HG02678 (cell line): ENCODE data around the gene ARHGEF7.
"Not testable (repeated sequence)": the region's sequence is repeated elsewhere in the genome, so short reads cannot be mapped to it uniquely, and the experiment has no call there.

Experiments used
- ATAC-seq: cut with Tn5 transposase; IDR thresholded peaks from one replicate; pipeline ENCODE4 v1.9.1; 2021; ENCODE audit warnings: mild to moderate bottlenecking, moderate library complexity; ENCODE audit not compliant: unreplicated experiment

ARHGEF7 gene

DNA sequence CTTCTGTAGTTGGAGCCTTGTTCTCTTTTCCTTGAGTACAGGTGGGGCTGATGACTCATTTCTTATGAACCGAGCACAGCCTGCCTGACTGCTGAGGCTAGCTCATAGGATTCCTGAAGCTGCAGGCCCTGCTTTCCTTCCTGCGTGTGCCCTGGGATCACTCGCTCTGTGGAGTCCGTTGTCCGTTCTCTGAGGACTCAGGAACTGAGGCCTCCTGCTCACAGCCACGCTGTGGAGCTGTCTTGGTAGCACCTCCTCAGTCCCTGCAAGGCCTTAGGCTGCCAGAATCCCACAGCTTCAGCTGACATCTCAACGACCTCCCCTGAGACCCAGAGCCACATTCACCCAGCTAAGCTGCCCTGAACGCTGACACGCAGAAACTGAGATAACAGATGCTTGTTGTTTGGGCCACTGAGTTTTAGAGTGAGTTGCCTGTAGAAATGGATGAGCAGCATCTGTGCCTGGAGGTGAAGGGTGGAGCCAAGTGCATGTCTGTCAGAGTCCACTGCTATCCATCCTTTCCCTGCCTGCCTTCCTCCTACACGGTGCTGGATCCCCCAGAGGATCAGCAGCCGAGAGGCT is 72.9 kb downstream of the ARHGEF7 start:
- no peak for ATAC-seq

DNA sequence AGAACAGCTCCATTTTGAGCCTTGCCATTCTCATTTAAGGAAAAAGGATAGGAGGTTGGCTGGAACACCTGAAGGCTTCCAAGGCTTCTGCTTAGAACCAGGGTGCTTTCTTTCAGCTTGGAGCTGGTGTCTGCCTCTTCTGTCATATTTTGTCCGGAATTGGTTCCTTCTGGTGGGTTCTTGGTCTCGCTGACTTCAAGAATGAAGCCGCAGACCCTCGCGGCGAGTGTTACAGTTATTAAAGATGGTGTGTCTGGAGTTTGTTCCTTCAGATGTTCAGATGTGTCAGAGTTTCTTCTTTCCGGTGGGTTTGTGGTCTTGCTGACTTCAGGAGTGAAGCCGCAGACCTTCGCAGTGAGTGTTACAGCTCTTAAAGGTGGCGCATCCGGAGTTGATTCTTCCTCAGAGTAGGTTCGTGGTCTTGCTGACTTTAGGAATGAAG is 74.0 kb downstream of the ARHGEF7 start:
- not testable (repeated sequence) for ATAC-seq

DNA sequence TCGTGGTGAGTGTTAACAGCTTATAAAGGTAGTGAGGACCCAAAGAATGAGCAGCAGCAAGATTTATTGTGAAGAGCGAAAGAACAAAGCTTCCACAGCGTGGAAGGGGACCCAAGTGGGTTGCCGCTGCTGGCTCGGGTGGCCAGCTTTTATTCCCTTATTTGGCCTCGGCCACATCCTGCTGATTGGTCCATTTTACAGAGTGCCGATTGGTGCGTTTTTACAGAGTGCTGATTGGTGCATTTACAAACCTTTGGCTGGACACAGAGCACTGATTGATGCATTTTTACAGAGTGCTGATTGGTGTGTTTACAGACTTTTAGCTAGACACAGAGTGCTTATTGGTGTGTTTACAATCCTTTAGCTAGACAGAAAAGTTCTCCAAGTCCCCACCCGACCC is 74.4 kb downstream of the ARHGEF7 start:
- ATAC-seq: not testable (repeated sequence)

DNA sequence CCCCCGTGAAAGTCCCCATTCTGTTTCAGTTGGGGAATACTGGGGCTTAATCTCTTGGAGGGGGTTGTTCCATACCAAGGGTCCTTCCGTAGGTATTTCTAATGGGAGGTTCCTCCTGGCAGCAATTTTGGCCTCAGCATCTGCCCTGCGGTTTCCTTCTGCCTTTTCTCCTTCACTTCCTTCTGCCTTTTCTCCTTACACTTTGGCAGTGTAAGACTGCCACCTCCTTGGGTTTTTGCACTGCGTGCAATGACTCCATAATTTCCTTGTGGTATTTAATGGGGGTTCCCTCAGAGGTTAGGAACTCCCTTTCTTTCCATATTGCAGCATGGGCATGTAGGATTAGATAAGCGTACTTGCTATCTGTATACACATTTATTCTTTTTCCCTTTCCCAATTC is 78.1 kb downstream of the ARHGEF7 start:
- not testable (repeated sequence) for ATAC-seq

DNA sequence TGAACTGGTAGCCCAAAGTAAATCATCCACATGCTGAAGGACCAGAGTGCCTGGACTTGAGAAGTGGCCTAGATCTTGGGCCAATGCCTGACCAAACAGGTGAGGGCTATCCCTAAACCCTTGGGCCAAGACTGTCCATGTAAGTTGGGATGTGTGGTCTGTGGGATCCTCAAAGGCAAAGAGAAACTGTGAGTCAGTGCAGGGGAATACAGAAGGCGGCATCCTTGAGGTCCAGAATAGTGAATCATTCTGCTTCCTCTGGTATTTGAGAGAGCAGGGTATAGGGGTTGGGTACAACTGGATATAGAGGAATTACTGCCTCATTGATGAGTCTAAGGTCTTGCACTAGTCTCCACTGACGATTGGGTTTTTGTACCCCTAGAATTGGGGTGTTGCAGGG is 79.5 kb downstream of the ARHGEF7 start:
- ATAC-seq: not testable (repeated sequence)

DNA sequence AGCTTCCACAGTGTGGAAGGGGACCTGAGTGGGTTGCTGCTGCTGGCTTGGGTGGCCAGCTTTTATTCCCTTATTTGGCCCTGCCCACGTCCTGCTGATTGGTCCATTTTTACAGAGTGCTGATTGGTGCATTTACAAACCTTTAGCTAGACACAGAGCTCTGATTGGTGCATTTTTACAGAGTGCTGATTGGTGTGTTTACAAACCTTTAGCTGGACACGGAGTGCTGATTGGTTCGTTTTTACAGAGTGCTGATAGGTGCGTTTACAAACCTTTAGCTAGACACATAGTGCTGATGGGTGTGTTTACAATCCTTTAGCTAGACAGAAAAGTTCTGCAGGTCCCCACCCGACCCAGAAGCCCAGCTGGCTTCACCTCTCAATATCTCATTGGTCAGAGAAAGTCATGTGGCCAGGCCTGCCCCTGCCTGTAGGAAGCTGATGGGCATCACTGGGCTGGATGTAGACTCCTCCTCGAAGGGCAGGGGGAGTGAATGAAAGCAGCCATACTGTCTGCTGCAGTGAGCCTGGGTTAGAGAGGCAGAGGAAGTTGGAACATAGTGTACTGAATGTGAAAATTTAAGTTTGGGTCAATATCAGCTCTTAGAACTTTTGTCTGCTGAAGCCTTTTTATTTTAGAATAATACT is 83.7 kb downstream of the ARHGEF7 start:
- ATAC-seq: not testable (repeated sequence)

DNA sequence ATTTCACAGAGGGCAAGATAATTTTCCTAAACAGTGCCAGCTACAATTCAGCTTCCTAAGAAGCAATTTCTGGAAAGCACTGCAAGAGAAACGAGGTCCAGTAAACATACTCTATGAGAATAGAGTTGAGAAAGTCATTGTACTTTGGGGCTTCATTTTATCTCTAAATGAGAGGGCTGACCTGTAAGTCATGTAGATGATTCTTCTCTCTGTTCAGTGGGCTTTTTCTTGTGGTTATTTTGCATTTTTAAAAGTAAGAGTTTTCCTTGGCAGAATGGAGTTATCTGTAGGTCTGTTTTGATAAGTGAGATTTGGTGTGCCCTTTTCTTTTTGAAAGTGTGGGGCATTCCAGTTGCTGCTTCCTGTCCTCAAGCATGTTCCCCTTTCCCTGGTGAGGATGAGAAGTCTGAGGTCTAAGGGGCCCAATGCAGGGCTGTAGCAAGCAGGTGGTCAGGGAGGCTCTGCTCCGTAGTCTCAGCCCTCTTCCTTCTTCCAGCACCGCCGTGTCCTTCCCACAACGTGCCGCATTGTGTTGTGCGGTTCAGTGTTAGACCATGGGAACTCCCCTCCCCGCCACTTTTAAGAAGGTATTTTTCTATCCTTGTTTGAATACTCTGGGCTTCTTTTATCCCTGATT is 86.3 kb downstream of the ARHGEF7 start:
- ATAC-seq: no peak

DNA sequence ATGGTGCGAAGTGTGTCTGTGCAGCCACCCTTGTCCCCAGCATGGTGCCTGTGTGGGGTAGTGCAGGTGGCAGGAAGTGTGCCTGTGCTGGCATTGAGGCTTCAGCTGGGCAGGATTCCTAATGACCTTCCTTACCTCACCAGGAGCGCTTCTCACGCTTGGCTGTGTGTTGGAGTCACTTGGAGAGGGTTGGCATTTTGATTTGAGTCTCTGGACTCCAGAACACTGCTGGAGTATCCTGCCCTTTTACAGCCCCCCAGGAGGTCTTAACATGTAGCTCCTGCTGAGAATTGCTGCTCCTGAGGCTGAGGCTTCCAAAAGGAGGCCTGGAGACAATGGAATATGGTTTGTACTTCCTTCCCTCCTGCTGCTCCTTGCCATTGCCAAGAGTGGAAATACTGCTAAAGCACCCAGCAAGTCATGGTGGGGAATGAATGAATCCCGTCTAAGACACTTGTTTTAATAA is 87.1 kb downstream of the ARHGEF7 start:
- ATAC-seq: no peak

DNA sequence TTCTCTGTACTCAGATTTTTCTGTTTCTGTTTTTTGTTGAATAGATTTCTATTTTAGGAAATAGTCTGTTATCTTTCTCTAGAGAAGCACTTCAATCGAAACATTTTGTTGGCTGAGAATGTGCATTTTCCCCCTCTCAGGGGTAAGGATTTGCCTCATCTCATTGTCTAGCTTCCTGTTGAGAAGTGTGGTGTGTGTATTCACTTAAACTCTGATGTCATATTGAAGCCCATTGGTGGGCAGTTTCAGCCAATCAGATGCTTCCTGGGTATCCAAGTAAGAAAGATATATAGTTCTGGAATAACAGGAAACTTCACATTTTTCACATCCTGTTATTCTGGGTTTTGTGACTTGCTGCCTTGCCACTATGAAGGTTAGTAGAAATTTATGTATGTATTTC is 87.6 kb downstream of the ARHGEF7 start:
- ATAC-seq: peak; percentile 64

DNA sequence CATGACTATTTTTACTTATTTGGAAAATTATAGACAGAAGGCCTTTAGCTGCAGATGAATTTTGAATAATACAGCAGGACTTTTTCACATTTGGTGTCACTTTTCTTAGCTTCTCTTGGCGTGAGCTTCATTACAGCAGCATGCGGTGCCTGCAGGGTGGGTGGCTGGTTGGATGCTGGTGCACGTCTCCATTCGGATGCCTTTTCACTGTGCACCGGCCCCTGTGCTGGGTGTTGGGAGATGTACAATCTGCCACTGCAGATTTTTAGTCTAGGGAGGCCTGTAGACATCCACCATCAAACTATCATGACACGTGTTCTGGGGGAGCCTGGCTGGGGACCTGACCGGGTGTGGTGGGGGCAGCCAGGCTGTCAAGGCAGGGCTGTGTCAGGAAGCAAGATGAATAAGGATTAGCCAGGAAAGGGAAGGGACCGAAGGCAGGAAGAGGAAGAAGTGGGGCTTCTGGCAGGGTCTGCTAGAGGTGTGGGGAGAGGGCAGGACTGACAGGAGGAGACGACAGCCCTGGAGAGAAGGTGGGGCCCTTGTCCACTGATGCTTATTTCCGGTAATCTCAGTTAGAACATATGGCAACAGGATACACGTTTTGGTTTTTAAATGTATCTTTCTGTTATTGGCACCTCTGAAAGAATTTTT is 88.8 kb downstream of the ARHGEF7 start:
- no peak for ATAC-seq

DNA sequence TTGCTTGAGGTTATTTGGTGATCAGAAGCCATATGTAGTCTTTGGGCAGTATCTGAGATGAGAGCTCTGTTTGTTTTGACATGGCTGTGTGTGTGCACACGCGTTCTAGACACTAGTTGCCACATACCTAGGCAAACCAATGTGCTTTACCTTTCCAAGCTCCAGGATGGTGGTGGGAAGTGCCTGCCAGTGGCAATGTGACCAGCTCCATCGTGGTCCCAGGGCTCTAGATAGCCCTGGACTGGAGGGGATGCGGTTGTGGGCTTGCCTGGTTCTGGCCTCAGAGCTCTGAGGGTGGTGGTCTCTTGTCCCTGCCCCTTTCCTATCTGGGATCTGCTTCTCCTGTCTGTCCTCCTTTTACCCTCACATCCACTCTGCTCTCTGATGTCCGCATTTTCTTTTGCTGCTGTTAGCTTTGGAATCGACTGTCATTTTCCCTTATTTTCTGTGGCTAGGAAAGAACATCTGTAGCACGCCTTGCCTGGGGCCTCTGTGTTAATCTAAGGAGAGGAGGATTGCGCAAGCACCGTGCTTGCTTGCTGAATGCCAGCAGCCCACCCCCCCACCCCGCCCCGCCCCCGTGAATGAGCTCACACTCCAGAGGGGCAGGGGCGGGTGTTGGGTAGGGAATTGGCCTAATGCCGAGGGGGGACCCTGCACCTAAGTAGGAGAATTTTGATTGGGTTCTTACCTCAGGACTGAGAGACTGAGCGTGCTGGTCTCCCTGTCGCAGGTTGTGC is 89.5 kb downstream of the ARHGEF7 start:
- ATAC-seq: no peak

DNA sequence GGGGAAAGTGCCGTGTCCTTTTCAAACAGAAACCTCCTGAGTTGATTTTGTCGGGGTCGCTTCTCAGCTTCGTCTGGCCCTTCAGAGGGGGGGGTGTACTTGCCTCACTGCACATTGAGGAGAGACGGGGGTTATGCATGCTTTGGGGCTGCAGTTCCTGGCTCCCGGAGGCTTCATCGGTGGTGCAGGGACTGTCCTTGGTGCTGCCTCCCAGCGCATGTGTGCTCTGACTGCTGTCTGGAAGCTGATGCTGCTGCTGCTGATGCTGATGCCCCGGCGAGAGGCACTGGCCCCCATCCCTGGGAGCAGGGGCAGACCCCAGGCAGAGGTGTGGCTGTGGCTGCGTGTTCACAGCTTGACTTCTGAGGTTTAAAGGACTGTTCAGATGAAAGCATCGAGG is 91.0 kb downstream of the ARHGEF7 start:
- no peak for ATAC-seq

DNA sequence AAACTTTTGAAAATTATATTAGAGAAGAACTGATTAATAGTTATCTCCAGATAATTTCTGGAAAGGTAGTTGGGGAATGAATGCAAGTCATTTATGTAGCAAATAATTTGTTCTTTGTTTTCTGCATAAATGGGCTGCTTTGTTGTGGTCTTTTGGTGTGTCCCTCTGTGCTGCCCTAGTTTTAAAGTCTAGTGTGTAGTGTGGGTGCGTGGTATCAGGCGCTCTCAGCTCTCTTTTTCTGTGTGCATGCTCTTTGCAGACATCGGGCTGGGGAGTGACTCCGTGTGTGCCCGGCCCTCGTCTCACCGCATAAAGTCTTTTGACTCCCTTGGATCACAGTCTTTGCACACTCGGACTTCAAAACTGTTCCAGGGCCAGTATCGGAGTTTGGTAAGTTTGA is 94.5 kb downstream of the ARHGEF7 start:
- no peak for ATAC-seq

DNA sequence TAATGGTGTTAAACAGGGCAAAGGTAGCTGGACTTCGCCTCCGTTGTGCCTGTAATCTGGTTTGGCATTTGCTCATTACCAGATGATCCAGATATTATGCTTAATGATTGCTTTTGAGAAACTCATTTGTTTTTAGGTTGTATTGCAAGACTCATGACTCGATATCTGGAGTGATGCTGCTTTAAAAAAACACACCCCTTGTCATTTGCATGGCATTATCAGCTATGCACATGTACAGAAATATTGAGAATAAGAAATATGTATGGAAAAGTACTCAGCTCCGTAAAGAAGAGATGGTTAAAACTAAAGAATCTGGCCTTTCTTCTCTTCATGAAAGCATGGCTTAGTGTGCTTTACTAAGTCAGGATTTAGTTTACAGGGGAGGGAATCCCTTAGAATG is 95.0 kb downstream of the ARHGEF7 start:
- no peak for ATAC-seq

DNA sequence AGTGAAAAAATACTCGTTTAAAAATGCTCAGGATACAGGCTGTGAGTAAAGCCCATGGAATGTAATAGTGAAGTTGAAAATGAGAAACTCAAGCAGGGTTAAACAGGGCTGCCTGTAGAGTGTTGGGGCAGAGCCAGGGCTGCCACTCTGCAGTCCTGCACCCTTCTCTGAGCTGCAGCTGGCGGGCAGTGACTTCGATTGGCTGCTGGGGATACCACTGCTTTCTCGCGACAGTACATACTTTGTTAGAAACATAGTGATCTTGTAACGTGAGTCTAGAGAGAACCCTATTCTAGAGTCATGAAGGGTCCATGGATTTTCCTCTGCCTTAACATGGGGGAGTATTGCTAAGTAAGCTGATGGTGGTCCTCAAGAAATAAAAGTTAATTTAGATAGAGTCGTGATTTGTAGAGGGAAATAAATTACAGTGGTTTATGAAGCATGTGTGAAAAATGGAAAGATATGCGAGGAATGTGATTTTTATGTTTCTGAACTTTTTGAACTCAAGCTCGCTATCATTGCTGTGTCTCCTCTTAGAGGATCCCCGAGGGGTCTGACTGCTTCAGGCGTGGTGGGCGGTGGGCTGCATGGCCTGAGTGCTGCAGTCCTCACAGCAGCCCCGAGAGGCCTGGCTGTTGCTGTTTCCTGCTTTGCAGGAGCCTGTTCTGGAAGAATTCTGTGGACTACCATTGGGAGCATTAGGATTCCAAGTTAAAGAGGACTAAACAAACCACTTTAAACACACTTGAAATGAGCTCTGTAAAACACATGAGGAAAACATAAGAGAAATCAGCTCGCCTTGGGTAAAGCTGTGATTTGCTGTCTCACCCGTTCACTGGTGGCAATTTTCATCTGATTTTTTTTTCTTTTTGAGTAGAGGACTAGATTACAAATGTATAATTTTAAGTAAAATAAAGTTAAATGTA is 95.7 kb downstream of the ARHGEF7 start:
- no peak for ATAC-seq

DNA sequence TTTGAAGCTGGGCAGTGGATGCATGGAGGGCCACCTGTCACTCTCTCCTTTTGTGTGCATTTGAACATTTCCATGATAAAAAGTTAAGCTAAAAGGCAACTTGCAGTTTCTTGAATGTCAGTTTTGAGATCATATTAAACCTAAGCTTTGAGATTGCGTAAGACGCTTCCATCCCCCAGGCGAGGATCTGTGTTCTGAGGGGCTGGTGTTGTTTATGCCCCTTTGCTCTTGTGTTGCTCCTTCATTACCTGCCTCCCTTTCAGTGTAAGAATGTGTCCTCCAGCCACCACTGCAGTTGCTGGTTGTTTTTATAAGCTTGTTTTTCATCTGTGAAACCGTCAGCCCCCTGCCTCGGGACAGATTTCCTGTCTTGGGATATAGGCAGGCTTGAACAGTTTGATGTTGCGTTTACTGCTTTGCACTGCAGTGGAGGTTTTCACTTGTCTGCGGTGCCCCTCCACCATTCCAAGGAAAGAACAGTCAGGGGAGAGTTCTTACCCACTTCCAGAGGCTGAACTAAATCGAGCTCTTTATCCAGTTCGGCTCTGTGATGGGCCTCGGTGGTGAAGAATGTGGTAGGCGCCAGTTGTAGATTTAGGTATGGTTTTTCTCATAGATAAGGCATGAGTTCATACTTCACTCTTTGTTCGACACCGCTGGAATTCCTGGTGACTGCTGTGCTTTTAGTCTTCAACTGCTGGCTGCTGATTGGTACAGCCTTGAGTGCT is 96.8 kb downstream of the ARHGEF7 start:
- ATAC-seq: no peak

DNA sequence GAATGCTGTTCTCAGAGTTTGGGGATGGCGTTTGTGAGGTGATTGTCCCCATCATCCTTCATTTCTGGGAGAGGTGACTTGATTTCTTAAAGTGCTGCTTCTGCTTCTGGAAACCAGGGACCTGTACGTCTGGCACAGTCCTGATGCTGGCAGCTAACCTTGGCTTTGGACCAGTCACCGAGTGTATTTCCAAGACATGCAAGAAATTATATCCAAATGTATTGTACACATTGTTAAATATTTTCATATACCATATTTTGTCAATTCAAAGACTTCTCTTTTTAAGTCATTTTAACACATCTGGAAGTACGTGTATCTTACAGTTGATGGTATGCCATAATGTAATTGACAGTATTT is 97.4 kb downstream of the ARHGEF7 start:
- ATAC-seq: no peak

DNA sequence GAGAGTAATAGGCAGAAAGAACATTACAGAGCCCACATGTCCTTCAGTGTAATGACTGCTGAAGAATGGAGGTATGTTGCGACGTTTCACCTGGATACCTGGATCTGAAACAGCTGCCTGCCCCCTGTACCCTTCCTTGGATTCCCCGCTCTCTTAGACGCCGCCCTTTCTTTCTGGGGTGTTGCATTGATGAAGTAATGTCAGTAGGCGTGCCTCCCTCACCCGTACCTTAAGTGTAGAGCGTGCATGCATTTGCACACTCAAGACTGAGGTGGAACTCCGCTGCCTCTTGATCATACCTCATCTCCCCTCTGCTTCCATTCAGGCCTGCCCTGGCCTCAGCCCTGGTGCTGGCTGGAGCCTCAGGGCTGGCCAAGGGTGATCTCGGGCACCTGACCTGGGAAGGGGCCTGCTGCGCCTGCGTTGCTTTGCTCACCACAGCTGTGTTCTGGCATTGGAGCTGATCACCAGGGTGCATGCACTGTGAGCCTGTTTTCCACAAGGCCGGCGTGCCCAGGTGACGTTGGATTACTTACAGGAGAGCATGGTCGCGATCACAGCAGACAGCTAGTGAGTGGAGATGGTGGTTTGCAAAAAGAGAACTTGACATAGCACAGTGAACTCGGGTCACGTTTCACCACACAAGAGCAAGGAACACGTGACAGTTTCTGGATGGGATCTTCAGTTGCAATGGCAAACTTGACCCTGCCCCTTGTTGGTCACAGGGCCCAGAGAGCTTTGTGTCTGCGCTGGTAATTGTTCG is 99.0 kb downstream of the ARHGEF7 start:
- no peak for ATAC-seq
